Right atrium auricular region (tissue), 2 donors: ENCODE data around the gene UBE2Z. TPM values are rescaled to one million over a fixed set of nuclear protein-coding genes. Genes with fewer than 3 reads are reported as not detected.
"Not testable (repeated sequence)": the region's sequence is repeated elsewhere in the genome, so short reads cannot be mapped to it uniquely, and the experiment has no call there.

Experiments
- DNase-seq: peaks from one replicate; pipeline ENCODE4 v3.0.0-alpha.2; 2019; ENCODE audit warnings: low spot score
- H3K27ac ChIP-seq, 2 donors: fragments of 200-600 bp; sonication (generic); 1 replicate in 1 of 2; 2 replicates in 1 of 2; pipeline ENCODE4 v1.5.1; 2016 to 2019
- H3K27me3 ChIP-seq, 2 donors: fragments of 200-600 bp; sonication (generic); one replicate each; pipeline versions ENCODE4 v1.5.1 to v1.6.0; 2017 to 2019
- H3K36me3 ChIP-seq: fragments of 200-600 bp; sonication (generic); one replicate; pipeline ENCODE4 v1.5.1; 2016
- H3K4me1 ChIP-seq, 2 donors: fragments of 200-600 bp; sonication (generic); one replicate each; pipeline versions ENCODE4 v1.5.1 to v1.6.0; 2017 to 2019
- H3K4me3 ChIP-seq, 2 donors: fragments of 200-600 bp; sonication (generic); 1 replicate in 1 of 2; 2 replicates in 1 of 2; pipeline ENCODE4 v1.5.1; 2017 to 2019; ENCODE audit warnings: mild to moderate bottlenecking in 1 of 2, moderate library complexity in 1 of 2
- H3K9me3 ChIP-seq, 2 donors: fragments of 200-600 bp; sonication (generic); one replicate each; pipeline ENCODE4 v1.5.1; 2019
- total RNA-seq, 2 donors: library from RNA; depleted of rRNA; stranded (reverse); fragments of >200 nt; gene quantifications; one replicate each; pipeline ENCODE4 v1.1.0, GENCODE V29; 2016
- TF ChIP-seq, protein P1 (sequence below), 2 donors: fragments of 200-600 bp; sonication (generic); IDR thresholded peaks; one replicate each; pipeline ENCODE4 v1.5.1; 2019; ENCODE audit warnings: antibody characterized with exemption in 2 of 2

UBE2Z gene
- total RNA-seq, 2 donors from 2014 or later: 42.7 to 51.8 TPM

DNA sequence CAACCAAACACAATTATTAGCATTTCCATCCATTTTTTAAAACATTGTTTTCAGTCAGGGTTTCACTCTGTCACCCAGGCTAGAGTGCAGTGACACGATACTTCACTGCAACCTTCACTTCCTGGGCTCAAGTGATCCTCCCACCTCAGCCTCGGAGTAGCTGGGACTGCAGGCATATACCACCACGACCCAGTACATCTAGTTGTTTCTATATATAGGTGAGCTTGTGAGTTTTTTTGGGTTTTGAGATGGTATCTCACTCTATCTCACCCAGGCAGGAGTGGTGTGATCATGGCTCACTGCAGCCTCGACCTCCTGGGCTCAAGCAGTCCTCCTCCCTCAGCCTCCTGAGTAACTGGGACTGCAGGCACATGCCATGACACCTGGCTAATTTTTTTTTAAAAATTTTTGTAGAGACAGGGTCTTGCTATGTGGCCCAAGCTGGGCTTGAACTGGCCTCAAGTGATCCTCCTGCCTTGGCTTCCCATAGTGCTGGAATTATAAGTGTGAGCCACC lies 37.1 kb upstream of the UBE2Z start:
- no peak overlapping the region for H3K4me3 ChIP-seq
- no peaks in the 10 kb centered on the region for H3K9me3 ChIP-seq
- no peak for DNase-seq
- H3K27ac ChIP-seq: peak overlapping the region; percentile 56 to 73
- H3K4me1 ChIP-seq: peaks cover 0 to 37% of the 10 kb centered on the region in 2 donors
- H3K27me3 ChIP-seq: no peaks in the 10 kb centered on the region
- TF ChIP-seq, protein P1, sequence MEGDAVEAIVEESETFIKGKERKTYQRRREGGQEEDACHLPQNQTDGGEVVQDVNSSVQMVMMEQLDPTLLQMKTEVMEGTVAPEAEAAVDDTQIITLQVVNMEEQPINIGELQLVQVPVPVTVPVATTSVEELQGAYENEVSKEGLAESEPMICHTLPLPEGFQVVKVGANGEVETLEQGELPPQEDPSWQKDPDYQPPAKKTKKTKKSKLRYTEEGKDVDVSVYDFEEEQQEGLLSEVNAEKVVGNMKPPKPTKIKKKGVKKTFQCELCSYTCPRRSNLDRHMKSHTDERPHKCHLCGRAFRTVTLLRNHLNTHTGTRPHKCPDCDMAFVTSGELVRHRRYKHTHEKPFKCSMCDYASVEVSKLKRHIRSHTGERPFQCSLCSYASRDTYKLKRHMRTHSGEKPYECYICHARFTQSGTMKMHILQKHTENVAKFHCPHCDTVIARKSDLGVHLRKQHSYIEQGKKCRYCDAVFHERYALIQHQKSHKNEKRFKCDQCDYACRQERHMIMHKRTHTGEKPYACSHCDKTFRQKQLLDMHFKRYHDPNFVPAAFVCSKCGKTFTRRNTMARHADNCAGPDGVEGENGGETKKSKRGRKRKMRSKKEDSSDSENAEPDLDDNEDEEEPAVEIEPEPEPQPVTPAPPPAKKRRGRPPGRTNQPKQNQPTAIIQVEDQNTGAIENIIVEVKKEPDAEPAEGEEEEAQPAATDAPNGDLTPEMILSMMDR (IDR thresholded peaks at IDR 0.05): no peak
- no peaks in the 10 kb centered on the region for H3K36me3 ChIP-seq

GRCh38 chr17:48871551-48872351 lies 36.5 kb upstream of the UBE2Z start:
- Histone ChIP-seq H3K27me3 (no peaks in the 10 kb centered on the region), H3K4me1 (peaks cover 0 to 37% of the 10 kb centered on the region in 2 donors), H3K36me3 (no peaks in the 10 kb centered on the region), H3K4me3 (no peak overlapping the region), H3K9me3 (no peaks in the 10 kb centered on the region), H3K27ac (peak overlapping the region; percentile 56 to 73)
- DNase-seq: no peak
- TF ChIP-seq, protein P1 (IDR thresholded peaks at IDR 0.05): no peak

GRCh38 chr17:48872409-48872808 lies 35.8 kb upstream of the UBE2Z start:
- not testable (repeated sequence) for H3K9me3 ChIP-seq, DNase-seq, H3K27me3 ChIP-seq, H3K36me3 ChIP-seq, H3K4me3 ChIP-seq
- Histone ChIP-seq H3K4me1 (peaks cover 0 to 37% of the 10 kb centered on the region in 2 donors), H3K27ac (peak overlapping the region; percentile 56 to 73)

DNA sequence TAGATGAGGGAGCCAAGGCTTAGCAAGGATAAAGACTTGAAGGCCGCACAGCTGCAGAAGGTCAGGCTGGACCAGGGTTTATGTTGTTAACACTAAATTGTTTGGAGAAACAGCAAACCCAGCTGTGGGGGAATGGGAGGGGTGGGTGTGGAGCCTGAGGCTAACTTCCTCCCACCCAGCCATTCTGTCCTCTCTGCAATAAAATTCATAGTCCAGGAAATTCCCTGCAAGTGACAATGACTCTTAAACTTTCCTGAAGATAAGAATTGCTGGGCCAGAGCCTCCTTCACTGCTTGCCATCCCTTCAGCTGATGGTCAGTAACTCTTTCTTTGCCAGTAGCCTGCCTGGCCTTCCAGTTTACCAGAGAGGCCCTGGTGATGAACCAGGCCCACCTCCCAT lies 35.0 kb upstream of the UBE2Z start:
- H3K27me3 ChIP-seq: no peaks in the 10 kb centered on the region
- H3K4me3 ChIP-seq: no peak overlapping the region
- H3K9me3 ChIP-seq: no peaks in the 10 kb centered on the region
- H3K4me1 ChIP-seq: peaks cover 0 to 37% of the 10 kb centered on the region in 2 donors
- DNase-seq: no peak
- no peaks in the 10 kb centered on the region for H3K36me3 ChIP-seq
- peak overlapping the region; percentile 56 to 73 for H3K27ac ChIP-seq
- TF ChIP-seq, protein P1 (IDR thresholded peaks at IDR 0.05): no peak

- Histone ChIP-seq H3K9me3 (no peaks in the 10 kb centered on the region), H3K27ac (peak overlapping the region; percentile 56 to 73), H3K36me3 (no peaks in the 10 kb centered on the region), H3K4me3 (no peak overlapping the region), H3K4me1 (peaks cover 0 to 37% of the 10 kb centered on the region in 2 donors), H3K27me3 (no peaks in the 10 kb centered on the region)
- DNase-seq: no peak
- TF ChIP-seq, protein P1 (IDR thresholded peaks at IDR 0.05): no peak
Observed at GRCh38 chr17:48873696-48874443, 34.3 kb upstream of the UBE2Z start.
